ENCODE data around the gene TRIM23.
"Not testable (repeated sequence)": the region's sequence is repeated elsewhere in the genome, so short reads cannot be mapped to it uniquely, and the experiment has no call there.

Gene TRIM23

DNA sequence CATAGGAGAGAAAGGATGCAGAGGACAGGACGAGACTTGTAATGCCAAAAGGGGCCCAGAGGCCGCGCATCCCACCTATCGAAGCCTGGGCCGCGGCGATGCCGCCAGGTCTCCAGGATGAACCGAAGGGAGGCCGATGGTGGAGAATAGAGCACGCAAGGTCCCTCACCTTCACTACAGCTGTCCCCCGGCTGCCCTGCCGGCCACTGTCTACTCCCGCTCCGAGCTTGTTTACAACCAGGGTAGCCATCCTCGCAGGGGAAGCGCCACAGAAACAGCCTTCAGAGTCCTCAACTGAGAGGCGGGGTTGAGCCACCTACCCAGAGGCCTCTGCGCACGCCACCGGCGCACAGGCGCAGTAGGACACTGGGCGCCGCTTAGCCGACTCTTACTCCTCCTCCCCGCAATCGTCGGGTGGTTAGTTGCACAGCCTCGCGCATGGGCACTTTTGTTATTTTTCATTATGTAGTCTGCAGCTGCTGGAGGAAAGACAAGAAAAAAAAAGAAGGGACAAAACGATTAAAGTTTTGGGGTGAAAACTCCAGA, at the start of gene TRIM23:
Gene TRIM23, minus strand, starts transcription at position 309 of the 546 bp plus-strand sequence. Its CDS starts 59 bp downstream, at position 250.
- FAIRE-seq: peak; percentile 95
- DNase-seq (ENCODE audit: insufficient read length, low spot score): peak; percentile 44

DNA sequence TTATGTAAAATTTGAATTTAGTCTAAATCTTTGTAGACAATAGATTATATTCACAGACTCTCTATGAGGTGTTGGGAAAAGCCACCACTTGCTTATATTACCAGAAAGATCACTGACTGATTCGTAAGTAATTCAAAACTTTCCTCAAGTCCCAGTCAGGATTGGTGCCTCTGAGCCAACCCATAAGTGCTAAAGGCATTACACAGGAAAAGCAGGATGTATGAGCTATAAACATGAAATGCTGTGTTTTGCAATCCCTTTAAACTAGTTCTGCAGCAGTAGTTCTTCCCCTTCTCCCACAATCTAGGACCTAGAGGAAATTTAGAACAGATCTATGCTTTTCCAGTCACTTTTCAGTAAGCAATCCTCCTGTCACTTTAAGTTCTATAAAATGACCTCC, 48.7 kb upstream of the TRIM23 start:
- no peak for FAIRE-seq
- no peak for DNase-seq (ENCODE audit: insufficient read length, low spot score)

DNA sequence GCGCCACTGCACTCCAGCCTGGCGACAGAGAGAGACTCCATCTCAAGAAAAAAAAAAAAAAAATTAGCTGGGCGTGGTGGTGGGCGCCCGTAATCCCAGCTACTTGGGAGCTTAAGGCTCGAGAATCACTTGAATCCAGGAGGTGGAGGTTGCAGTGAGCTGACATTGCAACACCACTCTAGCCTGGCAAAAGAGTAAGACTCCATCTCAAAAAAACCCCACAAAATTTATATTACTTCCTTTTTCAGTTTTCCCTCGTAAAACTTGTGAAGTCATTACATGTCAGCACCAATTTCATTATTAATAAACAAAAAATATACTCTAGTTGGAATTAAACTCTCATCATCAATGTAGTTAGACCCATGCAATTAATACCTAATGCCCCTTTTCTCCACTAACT, 44.6 kb upstream of the TRIM23 start:
- no peak for DNase-seq (ENCODE audit: insufficient read length, low spot score)
- no peak for FAIRE-seq

DNA sequence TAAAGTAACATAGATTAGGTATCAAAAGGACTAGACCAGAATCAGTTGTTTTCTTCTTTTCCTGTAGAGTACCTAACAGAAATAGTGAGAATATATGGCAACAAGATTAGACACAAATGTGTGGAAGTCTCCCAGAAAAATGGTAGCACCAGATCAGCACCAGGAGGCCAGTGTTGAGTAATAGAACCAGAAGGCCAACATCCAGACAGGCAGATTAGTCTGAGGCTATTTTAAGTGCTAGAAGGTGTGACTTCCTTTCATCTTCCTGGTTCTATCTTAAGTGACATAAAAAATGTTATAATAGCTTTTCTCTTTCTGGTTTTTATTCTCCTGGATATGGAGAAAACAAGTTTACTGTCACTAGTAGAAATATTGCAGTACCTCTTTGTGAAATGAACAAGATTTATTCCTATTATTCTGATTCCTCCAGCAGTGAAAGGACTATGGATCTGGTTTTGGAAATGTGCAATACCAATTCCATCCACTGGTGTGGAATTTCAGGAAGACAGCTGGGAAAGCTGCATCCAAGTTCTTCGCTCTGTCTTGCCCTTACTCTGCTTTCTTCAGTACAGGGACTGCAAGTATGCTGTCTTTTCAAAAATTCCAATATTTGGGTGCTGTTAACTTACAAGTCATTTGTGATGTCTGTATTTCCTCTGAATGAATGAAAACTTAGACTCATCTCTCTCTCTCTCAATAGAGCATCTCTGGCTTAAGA, 39.8 kb upstream of the TRIM23 start:
- DNase-seq (ENCODE audit: insufficient read length, low spot score) (no peak), FAIRE-seq (peak; percentile 66)

DNA sequence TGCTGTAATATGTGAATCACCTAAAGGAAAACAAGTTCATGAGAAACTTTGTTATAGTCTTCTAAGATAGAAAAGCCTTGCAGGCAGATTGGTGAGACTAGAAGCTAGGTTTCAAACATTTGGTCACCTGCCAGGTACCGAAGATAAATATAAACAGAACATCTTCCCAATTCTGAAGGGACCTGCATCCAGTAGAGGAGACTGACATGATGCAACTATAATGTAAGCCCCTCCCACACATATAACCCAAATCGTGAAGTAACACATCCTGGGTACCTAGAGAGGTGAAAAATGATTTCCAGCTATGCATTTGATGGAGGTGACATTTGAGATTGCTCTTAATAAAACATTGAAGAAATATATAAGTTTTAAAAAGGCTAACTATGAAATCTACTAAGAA, 30.6 kb upstream of the TRIM23 start:
- DNase-seq (ENCODE audit: insufficient read length, low spot score) (no peak), FAIRE-seq (no peak)

DNA sequence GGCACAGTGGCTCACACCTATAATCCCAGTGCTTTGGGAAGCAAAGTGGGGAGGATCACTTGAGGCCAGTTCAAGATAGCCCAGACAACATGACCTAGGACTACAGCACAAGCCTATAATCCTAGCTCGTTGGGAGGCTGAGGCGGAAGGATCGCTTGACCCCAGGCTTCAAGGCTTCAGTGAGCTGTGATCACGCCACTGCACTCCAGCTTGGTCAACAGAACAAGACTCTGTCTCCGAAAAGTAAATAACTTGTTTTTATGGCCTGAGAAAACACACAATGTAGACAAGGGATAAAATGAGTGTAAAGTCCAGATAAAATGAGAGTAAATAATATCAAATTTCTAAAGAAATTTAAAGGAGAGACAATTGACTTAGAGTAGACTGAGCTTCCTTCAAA, 27.0 kb upstream of the TRIM23 start:
- DNase-seq (ENCODE audit: insufficient read length, low spot score): no peak
- no peak for FAIRE-seq

DNA sequence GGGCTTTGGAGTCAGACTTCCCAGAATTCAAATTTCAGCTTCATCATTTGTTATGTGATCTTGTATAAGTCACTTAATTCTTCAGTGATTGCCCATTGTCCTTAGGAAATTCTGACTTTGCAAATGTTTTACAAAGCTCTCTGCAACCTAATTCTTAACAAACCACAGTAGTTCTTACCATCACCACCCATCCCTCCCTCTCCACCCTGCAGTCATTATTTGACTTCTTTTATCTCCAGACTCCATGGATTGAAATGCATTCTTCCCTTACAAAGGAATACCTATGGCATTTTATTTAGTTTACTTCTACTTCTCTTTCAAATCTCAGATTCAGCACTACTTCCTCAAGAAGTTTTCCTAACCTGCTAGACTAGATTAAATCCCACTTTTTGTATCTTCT, 23.8 kb upstream of the TRIM23 start:
- FAIRE-seq (peak; percentile 47), DNase-seq (ENCODE audit: insufficient read length, low spot score) (no peak)

DNA sequence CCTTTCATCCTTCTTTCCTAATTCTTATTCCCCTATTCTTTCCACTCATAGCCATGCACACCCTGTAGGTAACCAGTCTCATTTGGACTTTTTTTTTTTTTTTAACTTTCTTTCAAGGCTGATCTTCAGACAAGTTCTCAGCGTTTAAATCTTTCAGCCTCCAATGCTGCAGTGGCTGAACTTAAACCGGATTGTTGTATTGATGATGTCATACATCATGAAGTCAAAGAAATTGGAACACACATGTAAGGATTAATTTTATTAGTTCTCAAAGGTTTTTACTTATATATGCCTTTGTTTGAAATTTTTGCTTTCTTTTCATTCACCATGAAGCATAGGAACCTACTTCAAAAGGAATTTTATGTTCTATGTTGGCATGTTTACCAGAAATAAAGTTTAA, 22.8 kb upstream of the TRIM23 start:
- no peak for FAIRE-seq
- DNase-seq (ENCODE audit: insufficient read length, low spot score): no peak

DNA sequence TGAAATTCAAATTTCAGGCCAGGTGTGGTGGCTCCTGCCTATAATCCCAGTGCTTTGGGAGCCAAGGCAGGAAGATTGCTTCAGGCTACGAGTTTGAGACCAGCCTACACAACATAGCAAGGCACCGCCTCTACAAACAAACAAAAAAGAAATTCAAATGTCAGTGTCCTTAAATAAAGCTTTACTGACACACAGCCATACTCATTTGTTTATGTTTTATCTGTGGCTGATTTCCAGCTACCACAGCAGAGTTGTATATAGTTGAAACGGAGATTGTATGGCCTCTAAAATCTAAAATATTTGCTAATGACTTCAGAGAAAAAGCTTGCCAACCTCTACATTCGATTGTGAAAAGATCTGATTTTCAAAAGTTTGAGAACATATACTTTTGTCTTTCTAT, 16.1 kb upstream of the TRIM23 start:
- no peak for FAIRE-seq

DNA sequence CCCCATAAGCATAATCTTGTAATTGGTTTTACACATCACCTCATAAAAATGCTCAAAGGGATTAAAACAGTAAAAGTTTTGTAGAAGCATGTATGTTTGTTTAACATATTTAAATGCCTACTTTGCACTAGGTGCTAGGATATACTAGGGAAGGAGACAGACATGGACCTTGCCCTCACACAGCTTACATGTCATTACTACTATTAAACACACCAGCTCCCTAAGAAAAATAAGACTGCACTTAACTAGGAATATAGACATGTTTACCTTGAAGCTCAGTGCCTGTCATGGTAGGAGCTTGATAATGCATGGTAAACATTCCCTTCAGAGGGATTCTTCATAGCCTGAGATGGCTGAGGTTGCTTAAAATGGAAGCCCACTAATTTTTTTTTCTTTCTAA, 6.8 kb upstream of the TRIM23 start:
- FAIRE-seq (no peak), DNase-seq (ENCODE audit: insufficient read length, low spot score) (no peak)

More for the DNA sequence above, 16.1 kb upstream of the TRIM23 start:
- DNase-seq (ENCODE audit: insufficient read length, low spot score): no peak

DNA sequence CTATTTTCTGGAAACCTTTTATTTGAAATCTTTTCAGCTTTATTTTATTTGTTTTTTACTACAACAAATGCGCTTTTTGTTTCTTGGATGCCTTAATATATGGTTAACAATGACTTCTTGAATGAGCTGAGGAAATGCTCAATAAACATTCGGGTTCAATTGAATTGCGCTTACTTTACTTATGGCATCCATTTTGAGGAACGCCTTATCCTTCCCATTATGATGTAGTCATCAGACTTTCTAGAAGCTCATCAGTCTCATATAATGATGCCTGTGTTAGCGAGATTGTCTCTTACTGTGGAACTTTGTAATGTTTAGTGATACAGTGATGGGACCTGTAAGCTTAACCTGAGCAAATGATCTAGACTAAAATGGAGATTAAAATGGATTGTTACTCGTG, 1.6 kb upstream of the TRIM23 start:
- no peak for FAIRE-seq
- no peak for DNase-seq (ENCODE audit: insufficient read length, low spot score)

DNA sequence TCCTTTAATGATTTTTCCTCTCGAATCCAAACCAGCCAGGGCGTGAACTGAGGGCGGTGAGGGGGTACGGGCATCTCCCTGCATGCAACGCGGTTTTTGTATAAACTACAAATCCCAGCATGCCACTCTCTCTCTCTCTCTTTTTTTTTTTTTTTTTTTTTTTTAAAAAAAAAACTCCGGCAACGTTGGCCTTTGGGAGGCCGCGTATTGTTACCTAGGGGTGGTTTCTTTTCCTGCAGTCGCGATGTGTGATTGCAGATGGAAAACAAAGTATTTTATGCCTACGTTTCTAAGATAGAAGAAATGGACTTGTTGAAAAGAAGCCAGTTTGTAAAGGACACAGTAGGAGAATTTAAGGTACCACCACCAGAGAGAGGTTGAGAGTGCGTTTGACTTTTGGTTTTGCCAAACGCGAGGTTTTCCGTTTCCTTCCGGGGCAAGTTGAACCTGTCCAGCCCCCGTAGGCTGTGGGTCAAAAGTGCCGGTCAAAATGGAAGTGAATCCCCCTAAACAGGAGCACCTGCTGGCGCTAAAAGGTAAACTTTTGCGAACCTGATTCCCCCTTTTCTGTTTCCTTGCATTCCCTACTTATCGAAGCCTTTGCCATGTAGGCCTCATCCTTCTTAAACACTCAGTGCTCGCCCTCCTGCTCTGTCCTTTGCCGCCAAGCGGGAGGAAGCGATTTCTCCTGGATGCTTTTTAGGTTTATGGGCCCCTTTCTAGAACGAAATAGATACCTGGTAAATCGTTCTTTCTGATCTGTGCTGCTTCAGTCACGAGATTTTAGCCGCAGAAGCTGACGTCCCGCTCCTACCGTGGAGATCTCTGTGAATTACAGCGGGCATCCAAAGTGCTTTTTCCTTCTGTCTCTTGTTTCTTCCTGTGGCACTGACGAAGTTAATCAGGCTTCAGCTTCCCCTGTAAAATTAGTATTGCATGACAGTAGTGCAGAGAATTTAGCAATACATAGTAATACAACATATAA, 730 bp upstream of the TRIM23 start, which contains the start of the genes SHLD3 and TRAPPC13:
Gene SHLD3, plus strand, starts transcription at position 457 of the 985 bp plus-strand sequence. CDS start 4,561 bp downstream, outside the sequence.
Gene TRAPPC13, plus strand, starts transcription at position 457 of the 985 bp plus-strand sequence. Its CDS starts 34 bp downstream, at position 491.
- FAIRE-seq (no peak), DNase-seq (ENCODE audit: insufficient read length, low spot score) (peak; percentile 22)

DNA sequence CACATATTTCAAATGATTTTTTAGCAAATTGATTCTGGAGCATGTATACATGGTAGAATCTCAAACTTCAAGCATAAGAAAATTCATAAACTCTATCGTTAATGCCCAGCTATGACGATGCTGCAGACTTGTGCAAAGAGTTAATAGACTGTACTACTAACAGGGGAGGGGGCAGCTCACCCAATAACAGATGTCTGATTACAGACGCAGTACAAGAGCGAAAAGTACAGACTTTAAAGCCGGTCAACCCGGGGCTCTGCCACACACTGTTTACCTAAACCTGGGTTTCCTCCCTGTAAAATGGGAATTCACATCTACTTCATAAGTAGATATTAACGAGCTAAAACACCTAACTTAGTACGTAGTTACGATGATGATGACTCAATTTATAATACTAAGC, 651 bp downstream of the TRIM23 start:
- no peak for FAIRE-seq
- no peak for DNase-seq (ENCODE audit: insufficient read length, low spot score)

DNA sequence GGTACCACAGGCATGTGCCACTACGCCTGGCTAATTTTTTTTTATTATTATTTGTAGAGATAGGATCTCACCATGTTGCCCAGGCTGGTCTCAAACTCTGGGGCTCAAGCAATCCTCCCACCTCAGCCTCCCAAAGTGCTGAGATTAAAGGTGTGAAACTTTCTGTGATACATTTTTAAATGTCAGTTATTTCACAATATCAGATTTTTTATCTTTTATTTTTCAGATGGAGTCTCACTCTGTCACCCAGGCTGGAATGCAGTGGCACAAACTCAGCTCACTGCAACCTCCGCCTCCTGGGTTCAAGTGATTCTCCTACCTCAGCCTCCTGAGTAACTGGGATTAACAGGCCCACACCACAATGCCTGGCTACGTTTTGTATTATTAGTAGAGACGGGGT, 2.2 kb downstream of the TRIM23 start:
- not testable (repeated sequence) for DNase-seq (ENCODE audit: insufficient read length, low spot score); FAIRE-seq

DNA sequence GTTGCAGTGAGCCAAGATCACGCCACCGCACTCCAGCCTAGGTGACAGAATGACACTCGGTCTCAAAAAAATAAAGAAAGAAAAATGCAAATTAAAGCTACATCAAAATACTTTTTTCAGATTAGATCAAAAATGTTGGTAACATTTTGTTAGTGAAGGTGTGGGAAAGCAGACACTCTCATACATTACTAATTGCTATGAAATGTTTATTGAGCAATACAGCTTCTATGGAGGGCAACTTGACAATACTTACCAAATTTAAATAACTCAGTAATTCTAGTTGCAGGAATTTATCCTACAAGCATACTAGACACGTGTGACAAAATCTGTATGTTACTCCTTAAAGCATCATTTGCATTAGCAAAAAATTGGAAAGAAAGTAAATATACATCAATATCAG, 4.1 kb downstream of the TRIM23 start:
- DNase-seq (ENCODE audit: insufficient read length, low spot score) (no peak), FAIRE-seq (no peak)

DNA sequence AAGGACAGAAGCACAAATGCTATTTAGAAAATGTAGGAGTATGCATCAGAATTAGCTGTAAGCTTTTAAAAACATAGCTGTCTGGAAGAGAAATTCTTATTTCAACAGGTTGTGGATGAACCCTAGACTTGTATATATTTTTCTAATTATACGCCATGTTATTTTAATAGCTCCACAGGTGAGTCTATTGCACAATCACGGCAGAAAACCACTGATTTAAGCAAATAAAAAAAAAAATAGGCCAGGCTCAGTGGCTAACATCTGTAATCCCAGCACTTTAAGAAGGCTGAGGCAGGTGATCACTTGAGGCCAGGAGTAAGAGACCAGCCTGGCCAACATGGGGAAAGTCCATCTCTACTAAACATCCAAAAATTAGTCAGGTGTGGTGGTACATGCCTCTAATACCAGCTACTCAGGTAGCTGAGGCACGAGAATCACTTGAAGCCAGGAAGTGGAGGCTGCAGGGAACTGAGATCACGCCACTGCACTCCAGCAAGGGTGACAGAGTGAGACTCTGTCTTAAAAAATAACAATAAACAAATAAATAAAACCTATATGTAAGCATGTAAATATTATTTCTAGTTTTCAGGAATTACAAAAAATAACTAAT, 11.7 kb downstream of the TRIM23 start:
- DNase-seq (ENCODE audit: insufficient read length, low spot score) (no peak), FAIRE-seq (no peak)

DNA sequence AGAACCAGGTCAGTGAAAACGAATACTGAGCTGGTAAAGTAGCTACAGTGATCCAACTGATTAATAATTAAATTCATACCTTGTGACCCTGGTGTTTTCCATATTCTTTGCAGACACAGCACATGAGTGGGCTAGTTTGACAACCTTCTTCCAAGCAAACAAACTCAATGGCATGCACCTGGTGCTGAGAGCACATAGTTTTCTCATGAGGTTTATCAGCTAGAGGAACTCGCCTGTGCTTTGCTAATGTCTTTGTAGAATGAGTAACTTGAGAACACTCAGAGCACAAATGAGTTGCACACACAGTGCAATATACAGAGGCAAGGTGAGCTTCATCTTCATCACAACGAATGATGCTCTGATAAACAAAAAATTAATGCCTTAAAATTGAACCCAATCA, 12.6 kb downstream of the TRIM23 start:
- DNase-seq (ENCODE audit: insufficient read length, low spot score): no peak
- FAIRE-seq: no peak

DNA sequence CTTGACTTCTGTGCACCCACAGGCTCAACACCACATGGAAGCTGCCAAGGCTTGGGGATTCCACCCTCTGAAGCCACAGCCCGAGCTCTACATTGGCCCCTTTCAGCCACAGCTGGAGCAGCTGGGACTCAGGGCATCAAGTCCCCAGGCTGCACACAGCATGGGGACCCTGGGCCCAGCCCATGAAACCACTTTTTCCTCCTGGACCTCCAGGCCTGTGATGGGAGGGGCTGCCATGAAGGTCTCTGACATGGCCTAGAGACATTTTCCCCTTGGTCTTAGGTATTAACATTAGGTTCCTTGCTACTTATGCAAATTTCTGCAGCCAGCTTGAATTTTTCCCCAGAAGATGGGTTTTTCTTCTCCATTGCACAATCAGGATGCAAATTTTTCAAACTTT, 22.4 kb downstream of the TRIM23 start:
- not testable (repeated sequence) for FAIRE-seq; DNase-seq (ENCODE audit: insufficient read length, low spot score)

DNA sequence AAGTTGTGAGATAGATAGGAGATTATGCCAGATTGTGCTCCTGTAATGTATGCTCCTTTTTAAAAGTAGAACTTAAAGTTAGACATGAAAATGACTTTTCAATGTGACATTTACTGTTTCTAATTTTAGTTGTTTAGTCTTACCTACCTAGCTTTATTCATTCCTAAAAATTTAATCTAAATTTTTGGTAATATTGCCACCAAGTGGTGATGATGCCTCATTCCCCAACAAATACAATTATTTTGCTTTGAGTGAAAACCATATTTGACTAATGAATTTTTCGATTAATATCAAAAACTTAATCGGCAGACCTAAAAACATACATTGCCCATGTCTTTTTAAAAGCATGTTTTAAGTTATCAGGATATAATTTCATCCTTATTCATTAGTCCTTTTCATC, 35.4 kb downstream of the TRIM23 start:
- DNase-seq (ENCODE audit: insufficient read length, low spot score) (no peak), FAIRE-seq (no peak)

DNA sequence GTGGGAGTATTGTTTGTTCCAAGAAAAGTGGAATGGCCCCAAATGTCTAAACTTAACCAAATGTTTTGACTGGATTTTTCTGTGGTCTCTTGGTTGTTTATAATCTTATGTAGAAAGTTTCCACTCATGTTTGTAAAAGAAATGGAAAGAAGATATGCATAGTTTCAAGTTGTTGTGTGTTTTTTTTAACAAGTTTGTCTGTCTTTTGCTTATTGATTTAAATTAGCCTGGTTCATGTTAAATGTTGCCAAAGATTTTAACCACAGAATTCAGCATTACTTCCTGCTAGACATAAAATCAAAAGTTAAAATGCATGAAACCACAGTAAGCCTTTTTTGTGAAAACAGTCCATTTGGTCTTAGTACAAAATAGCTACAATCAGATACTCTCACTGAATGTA, 47.0 kb downstream of the TRIM23 start:
- FAIRE-seq (no peak), DNase-seq (ENCODE audit: insufficient read length, low spot score) (no peak)

Data from GM19239 (cell line).